HTERT RPE-1 (cell line): ENCODE measurements around the gene NPPA.

Source experiments
- in situ Hi-C: fragments of 300-500 bp; cut with MboI; formaldehyde crosslinking; loops from 4 replicates; pipeline ENCODE4 v1.14.3; 2020; ENCODE audit warnings: low sequenced_read_pairs

Gene NPPA

GRCh38 chr1:11874624-11875023 lies 27.0 kb upstream of the NPPA start:
- in situ Hi-C loops = no loop called here

- in situ Hi-C loops = no loop called here
Observed at GRCh38 chr1:11874258-11874562, 26.6 kb upstream of the NPPA start.

- in situ Hi-C loops = no loop called here
Observed at GRCh38 chr1:11873395-11874257, 26.0 kb upstream of the NPPA start.

GRCh38 chr1:11872545-11872944 lies 25.0 kb upstream of the NPPA start:
- in situ Hi-C loops = no loop called here

GRCh38 chr1:11869650-11870207 lies 22.1 kb upstream of the NPPA start:
- in situ Hi-C loops = no loop called here

GRCh38 chr1:11869104-11869503 lies 21.5 kb upstream of the NPPA start:
- in situ Hi-C loops = no loop called here

GRCh38 chr1:11868331-11868980 lies 20.9 kb upstream of the NPPA start:
- in situ Hi-C loops = no loop called here

GRCh38 chr1:11862890-11863289 lies 15.3 kb upstream of the NPPA start:
- in situ Hi-C loops = no loop called here

- in situ Hi-C loops = no loop called here
Observed at GRCh38 chr1:11860587-11860986, 13.0 kb upstream of the NPPA start.

- in situ Hi-C loops = no loop called here
Observed at GRCh38 chr1:11860083-11860482, 12.5 kb upstream of the NPPA start.

- in situ Hi-C loops = no loop called here
Observed at GRCh38 chr1:11858968-11859871, 11.6 kb upstream of the NPPA start.

- in situ Hi-C loops = no loop called here
Observed at GRCh38 chr1:11858613-11858967, 11.0 kb upstream of the NPPA start, which contains the start of gene NPPB. TSS of gene NPPB (minus strand) at chr1:11858945. CDS start at chr1:11858833, 112 bp downstream.

- in situ Hi-C loops = no loop called here
Observed at GRCh38 chr1:11858158-11858557, 10.6 kb upstream of the NPPA start.

- in situ Hi-C loops = no loop called here
Observed at GRCh38 chr1:11857164-11857851, 9.7 kb upstream of the NPPA start.

GRCh38 chr1:11856698-11857097 lies 9.1 kb upstream of the NPPA start:
- in situ Hi-C loops = no loop called here

- in situ Hi-C loops = no loop called here
Observed at GRCh38 chr1:11855430-11855829, 7.8 kb upstream of the NPPA start.

- in situ Hi-C loops = no loop called here
Observed at GRCh38 chr1:11854519-11854918, 6.9 kb upstream of the NPPA start.

GRCh38 chr1:11851180-11851579 lies 3.6 kb upstream of the NPPA start:
- in situ Hi-C loops = no loop called here

- in situ Hi-C loops = no loop called here
Observed at GRCh38 chr1:11850156-11850555, 2.6 kb upstream of the NPPA start.

GRCh38 chr1:11848373-11848700 lies 754 bp upstream of the NPPA start:
- in situ Hi-C loops = no loop called here
